ENCODE data around the gene FGB.

The FGB gene

DNA sequence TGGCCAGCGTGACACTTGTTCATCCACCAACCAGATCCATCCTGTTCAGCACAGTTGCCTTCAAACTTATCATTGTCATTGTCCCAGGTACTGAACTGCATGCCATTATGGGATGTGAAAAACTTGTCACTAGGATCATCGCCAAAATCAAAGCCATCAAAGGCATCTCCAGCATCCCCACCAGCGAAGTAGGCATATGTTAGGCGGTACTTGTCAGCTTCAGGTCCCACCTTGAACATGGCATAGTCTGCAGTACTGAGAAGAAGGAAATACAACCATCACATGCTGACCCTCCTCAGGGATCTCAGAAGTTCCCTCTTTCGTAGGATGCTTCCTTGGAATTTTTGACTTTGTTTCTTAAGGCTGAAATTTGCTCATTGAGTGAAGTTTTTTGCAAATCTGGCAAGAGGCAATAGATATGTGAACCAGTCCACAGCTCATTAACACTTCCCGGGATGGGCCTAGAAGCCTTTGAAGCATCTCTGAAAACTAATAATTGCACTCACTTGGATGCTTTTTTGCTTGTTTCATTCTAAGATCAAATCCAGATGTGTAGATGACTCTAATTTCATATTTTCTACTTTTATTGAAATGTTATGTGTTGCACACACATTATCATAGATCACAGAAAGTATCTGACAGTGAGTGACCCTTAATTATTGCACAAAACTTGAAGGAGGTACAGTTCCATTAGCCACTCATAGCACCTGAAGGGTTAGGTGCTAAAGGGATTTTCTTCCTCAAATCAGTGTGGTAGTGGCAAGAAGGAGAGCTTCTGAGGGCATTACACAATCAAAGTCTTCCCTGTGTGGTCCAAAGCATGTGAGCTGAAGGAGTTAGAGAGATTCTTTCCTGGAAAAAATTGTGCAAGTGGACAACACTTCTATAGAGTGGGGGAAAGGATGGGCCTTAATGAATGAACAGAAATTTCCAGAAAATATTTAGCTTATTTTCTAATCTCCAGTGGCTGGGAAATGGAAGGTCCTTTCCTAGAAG is 44.2 kb downstream of the FGB start:
- TF ChIP-seq CTCF (IDR thresholded peaks at IDR 0.05; ENCODE audit: control insufficient read depth, extremely low read depth, insufficient read depth), result no peak
- H3K4me3 ChIP-seq (ENCODE audit: low read depth, low read length), result no peak overlapping the region
- DNase-seq (ENCODE audit: low read depth), result no peak

DNA sequence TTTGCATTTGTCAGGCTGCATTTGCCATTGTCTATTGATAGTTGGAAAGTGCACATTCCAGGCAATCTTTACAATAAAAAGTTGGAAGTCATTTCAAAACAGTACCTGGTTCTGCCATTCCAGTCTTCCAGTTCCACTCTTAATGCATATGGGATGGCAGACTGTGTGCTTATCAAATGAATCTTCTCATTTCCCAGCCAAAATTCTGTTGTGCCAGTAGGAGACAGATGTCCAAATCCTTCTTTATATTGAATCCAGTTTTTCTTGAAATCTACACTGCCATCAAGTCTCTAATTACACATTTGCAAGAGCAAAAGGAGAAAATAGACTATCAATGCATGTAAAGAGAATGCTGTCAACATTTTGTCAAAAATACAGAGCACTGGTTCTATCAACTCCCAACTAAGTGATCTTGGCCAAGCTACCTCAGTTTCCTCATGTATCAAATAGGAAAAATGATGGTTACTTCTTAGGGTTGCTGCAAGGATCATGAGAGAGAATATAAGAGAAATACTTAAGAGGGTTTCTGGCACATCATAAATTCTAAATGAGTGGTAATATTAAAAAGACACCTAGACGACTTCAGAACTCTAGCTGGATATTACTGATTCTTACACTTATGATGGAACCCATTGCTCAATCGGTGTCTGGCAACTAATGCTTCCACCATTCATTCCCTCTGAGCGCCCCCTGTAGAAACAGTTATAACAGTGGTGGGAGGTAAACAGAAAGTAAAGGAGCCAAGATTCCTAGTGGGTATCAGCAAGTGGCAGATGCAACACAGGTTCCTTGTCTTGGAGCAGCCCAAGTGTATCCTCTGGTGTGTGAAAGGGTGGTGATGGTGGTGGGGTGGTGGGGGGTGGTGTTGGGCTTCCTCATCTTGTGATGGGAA is 45.8 kb downstream of the FGB start:
- H3K4me3 ChIP-seq (ENCODE audit: low read depth, low read length), result no peak overlapping the region
- no peak for TF ChIP-seq CTCF (IDR thresholded peaks at IDR 0.05; ENCODE audit: control insufficient read depth, extremely low read depth, insufficient read depth)
- DNase-seq (ENCODE audit: low read depth), result no peak

- no peak overlapping the region for H3K4me3 ChIP-seq (ENCODE audit: low read depth, low read length)
- DNase-seq (ENCODE audit: low read depth), result no peak
- no peak for TF ChIP-seq CTCF (IDR thresholded peaks at IDR 0.05; ENCODE audit: control insufficient read depth, extremely low read depth, insufficient read depth)
Observed at GRCh38 chr4:154609532-154609931, 46.7 kb downstream of the FGB start.

- H3K4me3 ChIP-seq (ENCODE audit: low read depth, low read length), result no peak overlapping the region
- DNase-seq (ENCODE audit: low read depth), result no peak
Observed at GRCh38 chr4:154610582-154610981, 47.8 kb downstream of the FGB start.

DNA sequence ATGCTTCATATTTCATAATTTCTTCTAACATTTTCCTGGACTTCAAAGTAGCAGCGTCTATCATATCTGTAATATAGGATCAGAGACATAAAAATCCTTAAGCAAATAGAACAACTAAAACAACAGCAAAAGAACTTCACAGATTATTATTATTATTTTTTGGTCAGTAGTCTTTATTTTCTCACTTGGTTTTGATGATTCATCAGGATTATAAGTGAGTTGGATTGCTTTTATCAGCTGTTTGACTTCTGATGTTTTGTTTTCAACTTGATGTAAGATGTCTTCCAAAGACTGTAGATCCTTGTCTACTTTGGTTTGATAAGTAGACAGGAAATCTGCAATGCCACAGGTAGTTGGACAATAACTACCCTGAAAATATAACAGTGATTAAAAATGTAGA is 49.0 kb downstream of the FGB start:
- DNase-seq (ENCODE audit: low read depth), result no peak
- no peak overlapping the region for H3K4me3 ChIP-seq (ENCODE audit: low read depth, low read length)
- no peak for TF ChIP-seq CTCF (IDR thresholded peaks at IDR 0.05; ENCODE audit: control insufficient read depth, extremely low read depth, insufficient read depth)

More at GRCh38 chr4:154610582-154610981, 47.8 kb downstream of the FGB start:
- no peak for TF ChIP-seq CTCF (IDR thresholded peaks at IDR 0.05; ENCODE audit: control insufficient read depth, extremely low read depth, insufficient read depth)

DNA sequence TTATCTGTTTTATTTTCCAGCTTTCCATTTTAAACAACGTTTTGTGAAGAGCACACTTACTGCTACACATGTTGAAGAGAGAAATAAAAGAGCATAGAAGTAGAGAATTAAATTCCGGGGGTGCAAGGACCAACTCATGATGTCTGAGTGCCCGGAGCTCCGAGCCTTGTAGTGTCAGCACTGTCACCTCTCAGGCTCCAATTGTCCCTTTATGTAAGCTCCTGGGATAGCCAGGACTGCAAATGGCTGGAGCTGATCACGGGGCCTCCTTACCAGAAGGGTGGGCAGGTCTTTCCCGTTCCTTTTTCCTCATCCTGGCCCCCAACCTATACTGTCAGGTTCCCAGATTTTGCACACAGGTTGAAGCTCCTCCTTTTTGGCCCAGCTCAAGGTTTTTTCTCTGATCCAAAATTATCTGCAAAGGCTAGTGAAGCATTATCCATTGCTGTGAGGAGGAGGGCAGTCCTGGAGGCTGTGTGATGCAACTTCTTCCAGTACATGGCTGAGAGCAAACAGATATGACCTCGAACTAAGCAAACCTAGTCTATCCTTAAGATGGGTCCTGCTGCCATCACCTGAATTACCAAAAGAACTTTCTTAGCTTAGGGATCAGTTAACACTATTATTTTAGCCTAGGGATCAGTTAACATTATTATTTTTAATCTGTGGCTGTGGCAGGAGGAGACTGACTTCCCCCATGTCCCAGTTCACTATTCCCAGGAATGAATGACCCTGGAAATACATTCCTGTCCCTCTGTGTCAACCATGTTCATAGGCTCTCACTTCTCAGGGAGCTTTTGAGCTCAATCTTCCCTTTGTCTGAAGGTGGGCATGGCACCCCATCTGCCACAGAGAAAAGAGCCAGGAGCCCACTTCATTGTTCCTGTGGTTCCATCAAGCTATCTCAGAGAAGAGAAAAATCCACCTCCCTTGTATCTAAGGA is 49.9 kb downstream of the FGB start, which contains the start of gene FGG:
TSS of gene FGG (minus strand) at position 185 of the 943 bp plus-strand sequence. CDS start at position 138, 47 bp downstream.
- no peak for DNase-seq (ENCODE audit: low read depth)
- no peak for TF ChIP-seq CTCF (IDR thresholded peaks at IDR 0.05; ENCODE audit: control insufficient read depth, extremely low read depth, insufficient read depth)
- no peak within 1 kb of the TSS for H3K4me3 ChIP-seq (ENCODE audit: low read depth, low read length)

All from LNCaP clone FGC (cell line).